ENCODE data around the gene PHF2. TPM values are rescaled to one million over a fixed set of nuclear protein-coding genes. Genes with fewer than 3 reads are reported as not detected.

Gene PHF2
- total and polyA plus RNA-seq, 9 of the 15 experiments (the other 6 are each of a cell fraction or from before 2014, with no cell fraction given): 0.37 to 14.4 (median 8.1) TPM

DNA sequence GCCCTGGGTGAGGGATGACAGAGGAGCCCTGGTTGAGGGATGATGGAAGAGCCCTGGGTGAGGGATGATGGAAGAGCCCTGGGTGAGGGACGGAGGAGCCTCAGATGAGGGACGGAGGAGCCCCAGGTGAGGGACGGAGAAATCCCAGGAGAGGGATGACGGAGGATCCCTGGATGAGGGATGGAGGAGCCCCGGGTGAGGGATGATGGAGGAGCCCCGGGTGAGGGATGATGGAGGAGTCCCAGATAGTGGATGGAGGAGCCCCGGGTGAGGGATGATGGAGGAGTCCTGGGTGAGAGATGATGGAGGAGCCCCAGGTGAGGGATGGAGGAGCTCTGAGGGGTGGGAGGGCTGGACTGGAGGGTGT lies 10.9 kb downstream of the PHF2 start:
- no peak for DNase-seq (ENCODE audit: extremely low read depth in 1 of 4, low spot score in 3 of 4)
- ATAC-seq: no peak
- Histone ChIP-seq H3K4me1 (replicated peaks in 1 of 2; ENCODE audit: control insufficient read depth in 2 of 2, insufficient read depth in 2 of 2, low read length in 2 of 2) (peaks cover 6 to 19% of the 10 kb centered on the region in 2 experiments), H3K9ac (ENCODE audit: insufficient read depth in 1 of 2, low read depth in 2 of 2, low read length in 2 of 2) (peak overlapping the region in 1 of 2 experiments; percentile 47; a peak in 1 of 4 replicates), H3K4me3 (no peak overlapping the region), H3K36me3 (ENCODE audit: control insufficient read depth, insufficient read depth, low read length) (no peaks in the 10 kb centered on the region), H3K9me3 (replicated peaks; ENCODE audit: control insufficient read depth, insufficient read depth, low read depth, low read length) (no peaks in the 10 kb centered on the region), H3K4me2 (ENCODE audit: insufficient read depth, low read length) (no peak overlapping the region), H3K27me3 (ENCODE audit: control insufficient read depth in 2 of 2, insufficient read depth in 2 of 2, low read length in 2 of 2) (no peaks in the 10 kb centered on the region), H2AFZ (ENCODE audit: low read depth, low read length) (no peak overlapping the region), H4K20me1 (replicated peaks; ENCODE audit: control insufficient read depth, insufficient read depth, low read length) (peaks cover 11% of the 10 kb centered on the region; the same call in 1 of the 2 replicates), H3K27ac (ENCODE audit: extremely low read depth, low read depth, low read length) (no peak overlapping the region), H3K79me2 (ENCODE audit: control insufficient read depth, insufficient read depth, low read length) (peaks cover 26% of the 10 kb centered on the region), H3K9me1 (ENCODE audit: control insufficient read depth, insufficient read depth, low read length) (no peaks in the 10 kb centered on the region)
- intact Hi-C loops (cut with micrococcal nuclease) (no loop called here), in situ Hi-C loops (cut with MboI) (no loop called here)
- TF ChIP-seq BCLAF1 (IDR thresholded peaks at IDR 0.05; ENCODE audit: borderline replicate concordance in 1 of 2, control insufficient read depth in 1 of 2, low read depth in 2 of 2, low read length in 1 of 2) (no peak), ZNF263 (CRISPR knock-in tag; IDR thresholded peaks at IDR 0.05; ENCODE audit: borderline replicate concordance) (peak; percentile 80), HDGF (IDR thresholded peaks at IDR 0.05) (no peak)
- POLR2A ChIA-PET: no interaction called here
- no TSS peak for BruUV-seq (replicated peaks)
- CTCF ChIA-PET (ENCODE audit: low intra/inter-chr PET ratio): no interaction called here
- WGBS (ENCODE audit: insufficient coverage, low coverage, missing lambda C conversion rate): 67% methylated on average over 2 of the region's 7 CpGs
- no peak for FAIRE-seq
